Body of pancreas (tissue), 4 donors: ENCODE results near the gene GLIPR1.

Source experiments
- CTCF ChIP-seq, 7 experiments: fragments of 450-650 bp in 4 of 7; fragments of 200-600 bp in 3 of 7; sonication (generic) in 3 of 7; IDR thresholded peaks; one replicate each; pipeline ENCODE4 v1.5.1; 2016 to 2019; ENCODE audit warnings: antibody characterized with exemption in 7 of 7
- POLR2A ChIP-seq, 3 donors: fragments of 450-650 bp; IDR thresholded peaks; one replicate each; pipeline ENCODE4 v1.6.1; 2016; ENCODE audit warnings: antibody characterized with exemption in 3 of 3, mild to moderate bottlenecking in 2 of 3

GRCh38 chr12:75509621-75510020 lies 29.1 kb downstream of the GLIPR1 start:
- TF ChIP-seq CTCF (IDR thresholded peaks at IDR 0.05) (no peak), POLR2A (IDR thresholded peaks at IDR 0.05) (no peak)
